ENCODE data around the gene WDR33.
"Not testable (repeated sequence)": the region's sequence is repeated elsewhere in the genome, so short reads cannot be mapped to it uniquely, and the experiment has no call there.

The WDR33 gene

GRCh38 chr2:127762441-127762840 lies 48.5 kb downstream of the WDR33 start:
- no peak for DNase-seq

- DNase-seq, result no peak
These were observed 51.0 kb downstream of the WDR33 start for GRCh38 chr2:127759931-127760330.

DNA sequence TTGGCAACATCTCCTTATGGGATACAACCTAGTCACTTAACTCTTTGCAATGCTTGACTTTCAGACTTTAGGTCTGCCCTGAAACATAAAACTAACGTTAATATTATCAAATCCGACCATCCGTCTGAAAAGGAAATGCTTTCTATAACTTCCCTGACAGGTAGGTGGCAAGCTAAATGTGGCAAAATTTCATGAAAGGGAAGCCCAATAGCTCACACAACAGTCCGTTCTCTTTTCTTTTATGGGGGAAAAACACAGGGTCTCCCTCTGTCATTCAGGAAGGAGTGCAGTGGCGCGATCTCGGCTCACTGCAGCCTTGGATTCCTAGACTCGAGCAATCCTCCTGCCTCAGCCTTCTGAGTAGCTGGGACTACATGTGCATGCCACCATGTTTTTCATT lies 56.8 kb downstream of the WDR33 start:
- no peak for DNase-seq

- DNase-seq, result no peak
These were observed 57.6 kb downstream of the WDR33 start for GRCh38 chr2:127753374-127753773.

DNA sequence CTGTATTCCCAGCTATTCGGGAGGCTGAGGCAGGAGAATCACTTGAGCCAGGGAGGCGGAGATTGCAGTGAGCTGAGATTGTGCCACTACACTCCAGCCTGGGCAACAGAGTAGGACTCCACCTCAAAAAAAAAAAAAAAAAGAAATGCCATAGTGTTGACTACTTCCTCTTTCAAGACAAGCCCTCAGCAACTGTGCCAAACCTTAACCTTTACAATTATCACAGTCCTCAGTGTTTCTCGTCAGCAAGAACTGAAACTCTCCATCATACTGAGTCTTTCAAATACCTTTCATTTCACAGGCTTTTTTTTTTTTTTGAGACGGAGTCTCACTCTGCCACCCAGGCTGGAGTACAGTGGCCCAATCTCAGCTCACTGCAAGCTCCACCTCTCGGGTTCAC lies 61.4 kb downstream of the WDR33 start:
- DNase-seq, result not testable (repeated sequence)

DNA sequence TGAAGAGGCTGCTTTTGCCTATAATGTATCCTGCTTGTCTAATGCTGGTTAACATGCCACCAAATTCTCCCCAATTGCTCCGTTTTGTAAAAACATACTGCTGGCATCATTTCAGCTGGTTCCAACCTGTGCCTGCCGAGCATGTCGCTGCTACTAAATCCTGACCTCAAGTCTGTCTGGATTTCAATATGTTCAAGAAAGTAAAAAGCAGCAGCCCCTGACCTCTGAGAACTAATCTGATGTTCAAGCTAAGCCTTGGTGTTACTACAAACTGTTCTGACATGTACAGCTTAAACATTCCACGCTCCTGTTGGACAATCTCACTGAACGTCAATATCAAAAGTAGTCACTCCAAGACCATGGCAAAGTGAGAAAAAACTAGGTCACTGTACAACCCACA lies 63.4 kb downstream of the WDR33 start:
- no peak for DNase-seq

DNA sequence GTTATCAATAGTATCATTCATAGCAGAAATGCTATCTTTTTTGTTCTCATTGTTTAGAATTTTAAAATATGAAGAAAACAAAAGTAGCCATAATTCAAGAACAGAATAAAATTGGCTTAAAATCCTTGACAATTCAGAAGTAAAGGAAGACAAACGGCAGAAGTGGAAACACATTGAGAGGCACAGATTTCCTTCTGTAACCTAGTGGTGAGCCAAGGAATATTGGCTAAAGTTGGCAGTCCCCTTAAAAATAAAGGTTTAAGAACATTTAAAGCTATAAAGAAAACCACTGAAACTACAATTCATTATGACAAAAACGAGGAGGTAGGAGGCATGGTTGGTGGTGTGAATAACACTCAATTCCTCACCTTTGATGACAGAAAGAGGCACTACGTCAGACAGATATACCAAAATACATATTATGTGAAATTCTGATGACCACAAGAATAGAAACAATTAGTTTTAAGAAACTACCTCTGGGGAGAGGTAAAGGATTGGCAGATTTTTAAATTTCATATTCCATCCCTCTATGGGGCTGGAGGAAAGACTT lies 67.4 kb downstream of the WDR33 start:
- DNase-seq, result no peak

DNA sequence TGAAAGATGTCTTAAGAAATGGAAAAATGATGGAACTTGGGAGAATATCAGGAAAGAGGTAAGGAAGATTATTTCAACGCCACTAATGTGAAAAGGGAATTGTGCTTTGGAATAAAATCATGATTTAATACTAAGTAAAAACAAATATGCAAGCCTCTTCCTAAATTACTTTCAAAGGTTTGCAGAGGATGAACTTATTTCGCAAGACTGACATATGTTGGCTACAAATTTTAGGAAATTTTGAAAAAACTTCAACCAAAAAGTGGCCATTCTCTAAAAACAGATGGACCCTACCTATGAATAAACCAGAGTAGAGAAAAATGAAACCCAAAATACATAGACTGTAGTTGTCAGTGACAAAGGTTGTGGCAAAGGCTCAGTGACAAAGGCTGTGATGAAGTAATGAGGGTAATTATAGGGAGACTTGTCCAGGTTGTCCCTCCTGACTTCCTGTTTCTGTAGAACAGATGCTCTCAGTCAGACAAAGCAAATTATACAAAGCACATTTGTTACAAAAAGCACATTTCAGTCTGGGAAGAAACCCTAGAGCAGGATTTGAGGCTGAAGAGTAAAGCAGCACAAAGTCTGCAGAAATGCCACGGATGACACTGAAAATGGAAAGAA lies 70.2 kb downstream of the WDR33 start:
- no peak for DNase-seq

DNA sequence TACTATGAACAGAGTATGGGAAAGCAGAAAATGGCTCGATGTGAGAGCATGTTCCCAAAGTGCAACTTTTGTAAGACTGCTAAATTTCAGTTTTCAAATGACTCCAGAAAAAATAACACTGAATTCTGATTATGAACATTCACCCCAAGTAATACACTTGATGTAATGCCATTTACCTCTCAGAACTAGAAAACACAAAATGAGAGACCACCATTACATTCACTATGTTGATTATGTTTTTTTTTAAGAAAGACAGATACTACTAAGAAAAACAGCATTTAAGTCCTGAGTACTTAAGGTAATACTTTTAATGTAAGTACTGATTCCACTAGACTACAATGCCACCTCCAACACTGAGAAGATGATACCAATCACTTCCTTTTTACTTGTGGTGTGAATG lies 71.2 kb downstream of the WDR33 start:
- no peak for DNase-seq

- no peak for DNase-seq
These were observed 73.1 kb downstream of the WDR33 start for GRCh38 chr2:127737892-127738291.

- no peak for DNase-seq
These were observed 75.2 kb downstream of the WDR33 start for GRCh38 chr2:127735537-127736399.

GRCh38 chr2:127735044-127735443 lies 75.9 kb downstream of the WDR33 start:
- DNase-seq, result no peak

DNA sequence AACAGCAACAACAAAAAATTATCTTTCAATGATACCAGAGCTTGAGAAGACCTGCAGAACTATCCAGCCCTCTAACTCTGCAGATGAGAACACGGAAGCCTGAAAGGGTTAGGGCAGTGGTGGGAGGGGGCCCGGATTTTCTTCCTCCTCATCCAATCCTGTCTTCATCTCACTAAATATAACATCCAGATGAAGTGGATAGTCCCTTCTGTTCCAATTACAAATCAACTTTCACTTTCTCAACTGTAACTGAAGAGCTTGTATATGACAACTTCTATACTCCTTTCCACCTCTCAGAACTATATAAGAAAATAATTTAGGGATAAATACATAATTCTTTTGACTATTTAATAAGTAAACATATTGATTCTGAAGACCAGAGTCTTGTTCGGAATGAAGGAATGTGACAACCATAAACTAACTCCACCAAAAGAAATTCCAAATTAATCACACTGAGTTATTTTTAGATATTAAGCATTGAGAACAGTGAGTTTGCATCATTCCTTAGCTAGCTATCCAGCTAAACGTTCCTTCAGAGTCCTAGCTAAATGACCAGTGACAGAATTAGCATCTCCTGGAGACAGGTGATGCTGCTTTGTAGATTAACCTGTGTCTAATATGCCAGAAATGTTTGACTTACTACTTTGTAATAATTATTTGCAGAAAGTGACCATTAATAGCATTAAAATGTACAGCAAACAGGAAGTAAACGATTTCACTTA lies 77.0 kb downstream of the WDR33 start:
- DNase-seq, result no peak

DNA sequence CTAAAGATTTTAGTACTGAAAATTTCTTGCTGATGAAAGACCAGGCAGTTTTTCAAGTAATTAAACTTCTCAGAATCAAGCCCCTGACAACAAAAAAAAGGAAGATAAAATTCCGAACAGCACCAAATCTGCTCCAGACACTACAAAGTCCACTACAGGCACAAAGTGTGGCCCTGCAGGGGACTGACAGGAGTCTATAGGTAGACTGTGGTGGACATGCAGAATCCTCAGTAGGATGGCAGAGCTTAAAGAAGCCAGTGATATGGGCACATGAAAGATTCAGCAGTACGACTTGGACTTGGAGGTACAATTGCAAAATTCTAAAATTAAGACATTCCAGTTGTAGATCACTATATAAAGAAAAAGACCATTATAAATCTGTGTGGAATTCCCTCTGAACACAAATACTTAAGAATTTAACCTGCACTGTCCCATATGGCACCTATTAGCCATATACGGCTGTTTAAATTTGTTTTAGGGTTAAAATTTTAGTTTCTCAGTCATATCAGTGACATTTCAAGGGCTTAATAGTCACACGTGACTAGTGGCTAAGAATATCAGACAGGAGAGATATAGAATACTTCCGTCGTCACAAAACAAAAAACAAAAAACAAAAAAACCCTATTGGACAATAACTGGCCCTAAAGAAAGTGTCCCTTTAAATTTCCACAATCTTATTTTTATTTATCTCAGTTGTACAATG lies 77.7 kb downstream of the WDR33 start:
- no peak for DNase-seq

DNA sequence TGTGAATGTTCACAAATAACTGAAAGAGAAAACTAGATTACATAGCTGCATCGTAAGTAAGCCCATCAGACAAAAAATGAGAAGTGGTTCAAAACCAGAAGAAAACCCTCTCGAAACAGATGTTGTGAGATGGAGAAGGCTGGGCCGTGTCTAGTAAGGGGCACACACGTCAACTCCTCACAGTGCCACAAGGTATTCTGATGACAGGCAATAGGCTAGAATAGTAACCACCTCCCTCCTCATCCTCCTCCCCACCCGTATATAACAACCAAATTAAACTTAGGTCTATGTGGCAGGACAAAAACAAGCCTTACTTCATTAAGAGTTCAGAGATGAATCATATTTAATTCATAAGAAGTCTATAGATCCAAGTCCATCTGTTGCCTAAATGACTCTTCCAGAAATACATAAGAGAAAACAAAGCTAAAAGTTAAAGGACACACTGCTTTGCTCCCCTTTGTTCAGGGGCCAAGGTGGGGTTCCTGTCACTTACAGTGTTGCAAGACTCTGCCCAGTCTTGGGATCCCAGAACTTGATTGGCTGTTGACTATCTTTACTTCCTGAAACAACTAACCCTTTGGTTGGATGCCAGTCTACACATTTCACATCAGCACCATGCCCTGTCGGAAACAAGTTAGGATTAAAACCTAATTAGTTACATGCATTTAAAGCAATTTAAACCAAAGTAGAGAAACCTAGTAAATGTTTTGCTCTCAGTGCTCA lies 84.7 kb downstream of the WDR33 start:
- no peak for DNase-seq

- DNase-seq, result no peak
These were observed 88.2 kb downstream of the WDR33 start for GRCh38 chr2:127722807-127723206.

DNA sequence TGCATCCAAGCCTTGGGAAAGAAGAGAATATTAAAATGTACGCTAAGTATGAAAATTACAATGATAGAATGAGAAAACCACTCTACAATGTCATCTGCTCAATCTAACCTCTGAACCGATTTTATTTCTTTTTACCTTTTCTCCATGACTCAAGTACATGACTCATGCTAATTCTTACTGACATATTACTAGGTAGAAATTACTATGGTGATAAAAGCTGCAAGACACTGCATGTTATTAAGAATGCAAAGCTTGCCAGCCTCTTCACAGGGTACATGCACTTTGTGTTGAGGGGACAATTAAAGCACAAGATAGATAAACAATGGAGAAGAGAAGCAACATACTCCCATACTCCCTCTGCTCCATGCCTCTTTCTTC lies 89.0 kb downstream of the WDR33 start:
- DNase-seq, result no peak

DNA sequence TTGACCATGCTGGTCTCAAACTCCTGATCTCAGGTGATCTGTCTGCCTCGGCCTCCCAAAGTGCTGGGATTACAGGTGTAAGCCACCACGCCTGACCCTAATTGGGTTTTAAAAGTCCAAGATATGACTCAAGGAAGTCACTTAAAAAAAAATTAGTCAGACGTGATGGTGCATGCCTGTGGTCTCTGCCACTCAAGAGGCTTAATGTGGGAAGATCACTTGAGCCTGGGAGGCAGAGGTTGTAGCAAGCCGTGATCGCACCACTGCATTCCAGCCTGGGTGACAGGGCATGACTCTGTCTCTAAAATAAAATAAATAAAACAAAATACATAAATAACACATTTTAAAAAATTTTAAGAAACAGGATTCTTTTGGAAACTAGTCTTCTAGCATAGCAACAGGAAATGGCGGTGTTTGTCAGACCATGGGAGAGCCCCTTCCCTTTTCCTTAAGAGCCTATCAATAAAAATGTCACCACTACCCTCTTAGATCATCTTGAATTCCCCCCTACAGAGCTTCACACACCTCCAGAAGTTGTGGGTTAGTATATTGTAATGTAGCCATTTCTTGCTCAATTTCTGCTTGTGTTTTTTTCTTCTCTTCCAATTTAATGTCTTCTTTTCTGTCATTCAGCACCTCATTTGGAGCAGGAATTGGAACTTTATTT lies 89.5 kb downstream of the WDR33 start:
- DNase-seq, result no peak

DNA sequence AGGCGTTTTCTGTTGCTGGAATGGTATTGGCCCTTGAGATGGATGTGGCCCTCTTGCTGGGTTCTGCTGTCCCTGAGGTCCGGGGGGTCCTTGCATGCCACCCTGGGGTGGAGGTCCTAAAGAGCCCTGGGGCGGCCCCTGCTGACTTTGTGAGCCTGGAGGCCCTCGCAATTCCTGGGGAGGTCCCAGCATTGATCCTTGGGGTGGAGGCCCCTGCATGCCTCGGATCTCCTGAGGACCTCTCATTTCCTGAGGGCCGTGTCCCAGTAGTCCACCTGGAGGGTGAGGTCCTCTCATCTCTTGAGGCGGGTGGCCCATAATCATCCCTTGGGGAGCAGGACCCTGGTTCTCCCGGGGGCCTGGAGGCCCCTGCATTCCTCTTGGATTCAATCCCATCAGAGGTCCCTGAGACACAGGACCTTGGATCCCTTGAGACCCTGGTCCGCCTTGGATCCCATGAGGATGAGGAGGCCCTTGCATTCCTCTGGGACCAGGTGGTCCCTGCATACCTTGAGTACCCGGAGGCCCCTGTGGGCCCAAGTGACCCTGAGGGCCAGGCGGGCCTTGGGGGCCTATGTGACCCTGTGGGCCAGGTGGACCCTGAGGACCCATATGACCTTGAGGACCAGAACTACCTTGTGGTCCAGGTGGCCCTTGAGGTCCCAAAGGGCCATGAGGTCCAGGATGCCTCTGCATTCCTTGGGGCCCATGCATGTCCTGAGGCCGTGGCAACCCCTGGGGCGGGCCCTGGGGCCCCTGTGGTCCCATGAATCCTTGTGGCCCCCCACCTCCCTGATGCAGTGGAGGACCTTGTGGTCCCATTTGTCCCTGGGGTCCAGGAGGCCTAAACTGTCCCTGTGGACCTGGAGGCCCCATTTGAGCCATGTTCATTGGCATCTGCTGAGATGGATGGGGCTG lies 91.4 kb downstream of the WDR33 start:
- DNase-seq, result no peak

GRCh38 chr2:127718271-127718670 lies 92.7 kb downstream of the WDR33 start:
- DNase-seq, result no peak
